HG03159 (cell line): ENCODE results near the gene SLC19A1.
"Not testable (repeated sequence)": the region's sequence is repeated elsewhere in the genome, so short reads cannot be mapped to it uniquely, and the experiment has no call there.

Experiments used
- ATAC-seq: cut with Tn5 transposase; IDR thresholded peaks from one replicate; pipeline ENCODE4 v1.9.1; 2021; ENCODE audit warnings: mild to moderate bottlenecking, moderate library complexity; ENCODE audit not compliant: unreplicated experiment

SLC19A1 gene

GRCh38 chr21:45576838-45577737 lies 34.8 kb upstream of the SLC19A1 start:
- no peak for ATAC-seq

- ATAC-seq, result no peak
Observed at GRCh38 chr21:45575993-45576837, 34.0 kb upstream of the SLC19A1 start.

GRCh38 chr21:45575304-45575992 lies 33.2 kb upstream of the SLC19A1 start:
- ATAC-seq, result no peak

- ATAC-seq, result no peak
Observed at GRCh38 chr21:45574691-45575090, 32.5 kb upstream of the SLC19A1 start.

GRCh38 chr21:45574081-45574501 lies 31.9 kb upstream of the SLC19A1 start:
- no peak for ATAC-seq

- no peak for ATAC-seq
Observed at GRCh38 chr21:45573452-45574035, 31.3 kb upstream of the SLC19A1 start.

- ATAC-seq, result no peak
Observed at GRCh38 chr21:45572783-45573451, 30.7 kb upstream of the SLC19A1 start.

- ATAC-seq, result no peak
Observed at GRCh38 chr21:45572231-45572630, 30.0 kb upstream of the SLC19A1 start.

GRCh38 chr21:45571641-45572040 lies 29.4 kb upstream of the SLC19A1 start:
- ATAC-seq, result no peak

- ATAC-seq, result no peak
Observed at GRCh38 chr21:45570826-45571601, 28.8 kb upstream of the SLC19A1 start.

GRCh38 chr21:45570071-45570470 lies 27.8 kb upstream of the SLC19A1 start:
- no peak for ATAC-seq

GRCh38 chr21:45568383-45568782 lies 26.1 kb upstream of the SLC19A1 start:
- no peak for ATAC-seq

GRCh38 chr21:45564137-45564536 lies 21.9 kb upstream of the SLC19A1 start:
- ATAC-seq, result not testable (repeated sequence)

GRCh38 chr21:45562965-45563364 lies 20.7 kb upstream of the SLC19A1 start:
- ATAC-seq, result no peak

- ATAC-seq, result no peak
Observed at GRCh38 chr21:45562402-45562801, 20.2 kb upstream of the SLC19A1 start.

GRCh38 chr21:45561241-45561640 lies 19.0 kb upstream of the SLC19A1 start:
- not testable (repeated sequence) for ATAC-seq

- ATAC-seq, result no peak
Observed at GRCh38 chr21:45560106-45561021, 18.1 kb upstream of the SLC19A1 start.
